Osteoblast (primary cell): ENCODE data around the gene GABRG3. TPM values are rescaled to one million over a fixed set of nuclear protein-coding genes. Genes with fewer than 3 reads are reported as not detected.

Source experiments
- DNase-seq: peaks from one replicate; pipeline ENCODE4 v3.0.0; 2011; ENCODE audit warnings: low spot score, mixed read lengths; ENCODE audit not compliant: insufficient read length; ENCODE audit errors: missing footprints
- H2AFZ ChIP-seq: 2 replicates; pipeline ENCODE4 v1.6.0; 2011; ENCODE audit warnings: mild to moderate bottlenecking, low read length
- H3K27ac ChIP-seq: 2 replicates; pipeline ENCODE4 v1.5.1; 2011; ENCODE audit warnings: mild to moderate bottlenecking, low read depth, low read length, moderate library complexity
- H3K27me3 ChIP-seq: 2 replicates; pipeline ENCODE4 v1.6.0; 2012; ENCODE audit warnings: mild to moderate bottlenecking, control low read depth, inconsistent platforms, low read length, moderate library complexity; ENCODE audit not compliant: insufficient read depth
- H3K36me3 ChIP-seq: 2 replicates; pipeline ENCODE4 v1.5.1; 2011; ENCODE audit warnings: mild to moderate bottlenecking, low read length, control low read depth, moderate library complexity; ENCODE audit not compliant: insufficient read depth
- H3K4me1 ChIP-seq: 2 replicates; pipeline ENCODE4 v1.5.1; 2011; ENCODE audit warnings: mild to moderate bottlenecking, low read length, control low read depth, moderate library complexity; ENCODE audit not compliant: insufficient read depth
- H3K4me2 ChIP-seq: 2 replicates; pipeline ENCODE4 v1.6.0; 2011; ENCODE audit warnings: mild to moderate bottlenecking, low read length; ENCODE audit not compliant: insufficient read depth
- H3K4me3 ChIP-seq: fragments of 200-600 bp; sonication (generic); 3 replicates; pipeline ENCODE4 v1.5.1; 2012; ENCODE audit warnings: mild to moderate bottlenecking, low read length, inconsistent platforms; ENCODE audit not compliant: insufficient read depth
- H3K79me2 ChIP-seq: 2 replicates; pipeline ENCODE4 v1.6.0; 2012; ENCODE audit warnings: mild to moderate bottlenecking, low read length, control low read depth, inconsistent platforms; ENCODE audit not compliant: insufficient read depth
- H3K9me3 ChIP-seq: 2 replicates; pipeline ENCODE4 v1.5.1; 2011; ENCODE audit warnings: low read depth, low read length, control low read depth
- H4K20me1 ChIP-seq: 2 replicates; pipeline ENCODE4 v1.6.0; 2012; ENCODE audit warnings: mild to moderate bottlenecking, low read length, control low read depth; ENCODE audit not compliant: insufficient read depth
- total RNA-seq: library from RNA; depleted of rRNA; stranded (reverse); fragments of >200 nt; gene quantifications from 2 replicates; pipeline ENCODE4 v1.2.3, GENCODE V29; 2012
- TF ChIP-seq, protein P1 (sequence below): IDR thresholded peaks from 2 replicates; pipeline ENCODE4 v1.5.1; 2011; ENCODE audit warnings: mild to moderate bottlenecking, low read depth, low read length, moderate library complexity; ENCODE audit errors: extremely low read depth

GABRG3 gene
- total RNA-seq, 1 donor = not detected

DNA sequence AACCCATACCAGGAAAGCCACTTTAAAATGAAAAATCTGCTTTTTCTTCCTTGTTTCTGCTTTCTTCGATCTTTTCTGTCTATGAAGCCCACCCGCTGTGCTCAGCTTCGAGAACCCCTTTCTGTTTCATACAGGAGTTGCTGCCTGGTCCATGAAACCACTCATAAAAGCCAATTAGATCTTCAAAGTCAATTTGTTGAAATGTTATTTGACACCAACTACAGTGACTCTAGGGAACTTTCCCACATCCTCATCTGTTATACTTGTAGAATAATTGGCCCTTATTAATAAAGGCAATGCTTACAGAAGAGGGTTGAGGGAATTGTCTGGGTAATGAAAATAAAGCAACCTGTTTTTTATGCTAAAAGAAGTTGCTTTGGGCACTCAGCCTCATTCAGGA, 604.5 kb downstream of the GABRG3 start:
- H3K79me2 ChIP-seq = no peaks in the 10 kb centered on the region
- no peaks in the 10 kb centered on the region for H3K27me3 ChIP-seq
- no peaks in the 10 kb centered on the region for H3K4me1 ChIP-seq
- no peaks in the 10 kb centered on the region for H4K20me1 ChIP-seq
- H3K9me3 ChIP-seq = no peaks in the 10 kb centered on the region
- H3K27ac ChIP-seq = no peak overlapping the region
- no peaks in the 10 kb centered on the region for H3K36me3 ChIP-seq
- no peak overlapping the region for H3K4me2 ChIP-seq
- TF ChIP-seq, protein P1, sequence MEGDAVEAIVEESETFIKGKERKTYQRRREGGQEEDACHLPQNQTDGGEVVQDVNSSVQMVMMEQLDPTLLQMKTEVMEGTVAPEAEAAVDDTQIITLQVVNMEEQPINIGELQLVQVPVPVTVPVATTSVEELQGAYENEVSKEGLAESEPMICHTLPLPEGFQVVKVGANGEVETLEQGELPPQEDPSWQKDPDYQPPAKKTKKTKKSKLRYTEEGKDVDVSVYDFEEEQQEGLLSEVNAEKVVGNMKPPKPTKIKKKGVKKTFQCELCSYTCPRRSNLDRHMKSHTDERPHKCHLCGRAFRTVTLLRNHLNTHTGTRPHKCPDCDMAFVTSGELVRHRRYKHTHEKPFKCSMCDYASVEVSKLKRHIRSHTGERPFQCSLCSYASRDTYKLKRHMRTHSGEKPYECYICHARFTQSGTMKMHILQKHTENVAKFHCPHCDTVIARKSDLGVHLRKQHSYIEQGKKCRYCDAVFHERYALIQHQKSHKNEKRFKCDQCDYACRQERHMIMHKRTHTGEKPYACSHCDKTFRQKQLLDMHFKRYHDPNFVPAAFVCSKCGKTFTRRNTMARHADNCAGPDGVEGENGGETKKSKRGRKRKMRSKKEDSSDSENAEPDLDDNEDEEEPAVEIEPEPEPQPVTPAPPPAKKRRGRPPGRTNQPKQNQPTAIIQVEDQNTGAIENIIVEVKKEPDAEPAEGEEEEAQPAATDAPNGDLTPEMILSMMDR = no peak
- no peak overlapping the region for H2AFZ ChIP-seq
- no peak for DNase-seq
- H3K4me3 ChIP-seq = no peak overlapping the region

DNA sequence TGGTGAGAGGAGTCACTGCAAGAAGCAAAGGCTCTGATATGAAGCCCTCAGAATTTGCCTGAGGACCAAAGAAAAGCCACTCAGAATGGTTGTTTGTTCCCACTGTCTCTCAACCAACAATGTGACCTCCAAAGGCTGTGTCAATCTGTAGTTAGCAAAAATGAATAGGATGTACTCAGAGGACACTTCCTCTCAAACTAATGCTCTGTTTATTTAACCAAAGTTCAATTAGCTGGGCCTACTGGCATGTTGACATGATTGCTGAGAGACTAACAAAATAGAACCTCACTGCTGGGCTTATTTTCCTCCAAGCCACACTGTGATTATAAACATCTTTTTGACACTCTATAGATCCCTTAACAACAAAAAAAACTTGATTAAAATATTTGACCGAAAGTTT, 605.6 kb downstream of the GABRG3 start:
- TF ChIP-seq, protein P1 = no peak

DNA sequence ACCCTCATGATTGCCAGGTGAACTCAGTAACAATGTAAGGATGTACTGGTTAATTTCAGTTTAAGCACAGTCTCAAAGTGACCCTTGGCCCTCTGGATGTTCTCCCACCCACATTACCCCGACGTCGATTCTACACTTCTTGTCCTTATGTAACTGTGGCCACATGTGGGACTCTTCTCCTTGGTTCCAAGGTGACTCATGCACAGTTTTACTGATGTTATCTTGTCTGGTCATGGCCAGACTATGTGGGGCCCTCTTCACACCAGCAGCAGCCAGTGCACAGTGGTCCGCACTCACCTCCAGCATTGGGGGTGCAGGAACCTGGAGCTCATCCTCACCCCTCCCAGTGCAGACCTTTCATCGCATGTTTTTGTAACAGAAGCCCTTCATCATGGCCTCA, 608.8 kb downstream of the GABRG3 start:
- no peak for DNase-seq
- Histone ChIP-seq H3K79me2 (no peaks in the 10 kb centered on the region), H3K27me3 (no peaks in the 10 kb centered on the region), H3K4me2 (no peak overlapping the region), H3K4me1 (peaks cover 3% of the 10 kb centered on the region), H2AFZ (no peak overlapping the region), H4K20me1 (no peaks in the 10 kb centered on the region), H3K27ac (no peak overlapping the region), H3K9me3 (no peaks in the 10 kb centered on the region), H3K36me3 (no peaks in the 10 kb centered on the region), H3K4me3 (no peak overlapping the region)
- TF ChIP-seq, protein P1 = no peak

More for the DNA sequence above, 605.6 kb downstream of the GABRG3 start:
- Histone ChIP-seq H3K4me3 (no peak overlapping the region), H3K9me3 (no peaks in the 10 kb centered on the region), H3K79me2 (no peaks in the 10 kb centered on the region), H2AFZ (no peak overlapping the region), H3K36me3 (no peaks in the 10 kb centered on the region), H3K4me1 (no peaks in the 10 kb centered on the region), H3K4me2 (no peak overlapping the region), H4K20me1 (no peaks in the 10 kb centered on the region), H3K27ac (no peak overlapping the region), H3K27me3 (no peaks in the 10 kb centered on the region)
- no peak for DNase-seq

DNA sequence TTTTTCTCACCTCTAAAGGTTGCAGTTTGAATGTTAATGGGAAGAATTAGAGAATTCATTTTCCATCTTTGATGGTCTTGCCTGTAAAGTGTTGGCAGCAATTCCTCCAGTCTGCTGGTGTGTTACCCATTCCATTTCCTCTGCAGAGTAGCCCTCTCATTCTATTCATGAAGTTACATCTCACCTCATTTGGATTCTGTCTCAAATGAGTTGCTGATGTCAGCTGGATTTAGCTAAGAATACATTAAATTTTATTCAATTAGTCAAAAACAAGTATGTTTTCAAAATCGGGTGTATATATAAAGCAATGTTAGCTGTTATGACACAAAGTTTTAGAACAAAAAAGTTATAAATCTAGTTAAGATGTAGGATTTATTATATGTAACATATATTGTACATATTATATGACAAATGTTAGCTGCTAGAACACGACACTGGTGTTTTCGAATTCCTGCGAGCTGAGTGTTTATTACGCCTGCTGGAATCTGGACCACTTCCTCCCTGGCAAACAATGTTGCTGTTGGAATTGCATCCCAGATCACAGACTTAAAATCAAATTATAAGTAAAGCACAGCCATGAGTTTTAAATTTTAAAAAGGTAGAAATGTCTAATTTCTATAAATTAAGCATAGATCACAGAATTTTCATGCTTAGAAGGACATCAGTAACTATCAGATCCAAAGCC, 611.9 kb downstream of the GABRG3 start:
- H3K27ac ChIP-seq = no peak overlapping the region
- TF ChIP-seq, protein P1 = no peak
- no peak overlapping the region for H3K4me2 ChIP-seq
- no peaks in the 10 kb centered on the region for H3K9me3 ChIP-seq
- no peak for DNase-seq
- H3K4me1 ChIP-seq = peaks cover 3% of the 10 kb centered on the region
- no peaks in the 10 kb centered on the region for H3K36me3 ChIP-seq
- no peaks in the 10 kb centered on the region for H3K27me3 ChIP-seq
- no peaks in the 10 kb centered on the region for H3K79me2 ChIP-seq
- H4K20me1 ChIP-seq = no peaks in the 10 kb centered on the region
- H3K4me3 ChIP-seq = no peak overlapping the region
- no peak overlapping the region for H2AFZ ChIP-seq
